Heart left ventricle (tissue), 16 donors: ENCODE results near the gene LRP1B. TPM values are rescaled to one million over a fixed set of nuclear protein-coding genes. Genes with fewer than 3 reads are reported as not detected.

Experiments
- ATAC-seq, 4 donors: fragments of 200-7000 bp; cut with Tn5 transposase; one replicate each; pipeline ENCODE4 v1.9.1; 2020 to 2022; ENCODE audit warnings: moderate library complexity in 4 of 4, mild to moderate bottlenecking in 3 of 4, moderate number of reproducible peaks in 1 of 4
- DNase-seq, 5 donors: peaks; one replicate each; pipeline ENCODE4 v3.0.0-alpha.2; 2020
- H3K27ac ChIP-seq, 12 donors: fragments of 200-600 bp; sonication (generic) in 4 of 12; one replicate each; pipeline versions ENCODE4 v1.5.0 to v1.8.0; 2016 to 2022; ENCODE audit warnings: mild to moderate bottlenecking in 2 of 12
- H3K27me3 ChIP-seq, 9 donors: fragments of 200-600 bp; sonication (generic) in 2 of 9; one replicate each; pipeline versions ENCODE4 v1.5.1 to v1.8.0; 2016 to 2022; ENCODE audit warnings: mild to moderate bottlenecking in 3 of 9
- H3K36me3 ChIP-seq, 9 donors: fragments of 200-600 bp; sonication (generic) in 2 of 9; one replicate each; pipeline versions ENCODE4 v1.5.0 to v1.8.0; 2018 to 2022; ENCODE audit warnings: mild to moderate bottlenecking in 2 of 9
- H3K4me1 ChIP-seq, 12 donors: fragments of 200-600 bp; sonication (generic) in 4 of 12; one replicate each; pipeline versions ENCODE4 v1.5.0 to v1.8.0; 2016 to 2022; ENCODE audit warnings: mild to moderate bottlenecking in 3 of 12
- H3K4me3 ChIP-seq, 12 donors: fragments of 200-600 bp; sonication (generic) in 4 of 12; one replicate each; pipeline versions ENCODE4 v1.5.0 to v1.8.0; 2017 to 2022; ENCODE audit warnings: mild to moderate bottlenecking in 9 of 12, moderate library complexity in 4 of 12
- H3K9me3 ChIP-seq, 12 donors: fragments of 200-600 bp; sonication (generic) in 4 of 12; one replicate each; pipeline versions ENCODE4 v1.5.0 to v1.8.0; 2016 to 2022; ENCODE audit warnings: mild to moderate bottlenecking in 1 of 12
- POLR2A ChIP-seq, 2 donors: fragments of 450-650 bp; IDR thresholded peaks; one replicate each; pipeline ENCODE4 v1.6.1; 2017; ENCODE audit warnings: antibody characterized with exemption in 2 of 2, mild to moderate bottlenecking in 2 of 2, moderate library complexity in 2 of 2
- WGBS, 4 donors: extraction: QIAGEN DNeasy Blood & Tissue Kit in 2 of 4; methylation state at CpG; one replicate each; pipeline versions ENCODE4 v1.1.5 to v1.1.7; 2013 to 2018; 5-methylcytosine and 5-hydroxymethylcytosine counted together
- intact Hi-C, 10 donors: fragments of 100-400 bp; cut with DNase I; formaldehyde crosslinking; loops; one replicate each; pipeline versions ENCODE4 v1.11.1 to v1.14.2; 2022
- polyA plus RNA-seq, 2 donors: library from polyadenylated mRNA; stranded (reverse); fragments of 200-250 nt; gene quantifications; one replicate each; pipeline ENCODE4 v1.2.3, GENCODE V29; 2013
- total RNA-seq, 9 donors: library from RNA; depleted of rRNA in 2 of 9; stranded (reverse); fragments of >200 nt in 2 of 9; fragmentation: NEBNext Ultra II Directional in 3 of 9; extraction: Animal tissue kit (Norgen Biotek cat#: 25700) in 3 of 9; gene quantifications; one replicate each; pipeline versions ENCODE4 v1.1.0 to v1.2.4, GENCODE V29; 2016 to 2023
- TF ChIP-seq, protein P1 (sequence below), 12 donors: fragments of 200-600 bp; sonication (generic) in 4 of 12; IDR thresholded peaks; one replicate each; pipeline versions ENCODE4 v1.5.0 to v1.8.0; 2018 to 2022; ENCODE audit warnings: antibody characterized with exemption in 12 of 12, mild to moderate bottlenecking in 5 of 12
- donor health status: ischemic (EF 13 %, LVEDD 7.1; RV severe dilation, severe dysfunction).
- donor health status: healthy with polysubstance abuse.
- donor health status: DM: no; HTN: yes; CAD: no.
- donor health status: DM: no; HTN: no; CAD: no.
- donor health status: ischemic (EF 25% LVEDD 6.9; RV normal size, moderate dysfunction).
- donor health status: ischemic (EF 25% LVEDD 5.7; RV mildly dilated, moderate dysfunction).
- donor health status: healthy.
- donor health status: DM: yes; HTN: yes; CAD: no.
- donor health status: ischemic (EF 35%, LVEDD 5.7; RV mildly dilated, moderate dysfunction).
- donor health status: nonischemic (EF 11% LVEDD 7.7; RV severe dilation, severe dysfunction).
- donor health status: DM: yes; HTN: yes; CAD: no.
- donor health status: PGD.
- donor health status: ischemic (EF 29% LVEDD 5.4; RV normal size, mild dysfunction).
- donor health status: nonischemic (EF 23%, LVEDD 6.1; RV moderate dilation, normal function).

LRP1B gene
- total and polyA plus RNA-seq, 11 donors: 0.01 to 0.19 (median 0.11) TPM; not detected in 2

DNA sequence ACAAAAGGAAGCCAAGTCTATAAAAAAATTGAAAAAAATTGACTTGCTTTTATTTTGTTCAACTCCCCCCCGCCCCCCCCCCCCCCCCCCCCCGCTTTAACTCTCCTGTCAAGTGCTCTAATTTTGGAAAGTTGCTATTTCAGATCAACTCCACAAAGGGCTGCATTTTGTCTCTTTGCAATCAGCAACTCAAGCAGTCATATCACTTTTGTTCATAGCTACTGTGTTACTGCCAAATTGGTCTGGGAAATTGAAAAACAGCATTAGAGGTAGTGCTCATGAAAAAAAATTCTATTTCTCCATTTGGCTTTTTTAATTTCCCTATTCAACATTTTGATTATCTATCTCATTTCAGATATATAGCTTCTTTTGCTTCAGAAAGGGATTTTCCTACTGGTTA, 531.8 kb downstream of the LRP1B start:
- H3K36me3 ChIP-seq: no peaks in the 10 kb centered on the region
- H3K27me3 ChIP-seq: no peaks in the 10 kb centered on the region
- H3K4me3 ChIP-seq: no peak overlapping the region
- no peak overlapping the region for H3K27ac ChIP-seq
- intact Hi-C loops: no loop called here
- peaks cover 0 to 9% (median 3%) of the 10 kb centered on the region in 12 donors for H3K9me3 ChIP-seq
- peak in 1 of 4 donors; percentile 58 for ATAC-seq
- peaks cover 0 to 7% (median 0%) of the 10 kb centered on the region in 12 donors for H3K4me1 ChIP-seq
- DNase-seq: no peak
- TF ChIP-seq POLR2A (IDR thresholded peaks at IDR 0.05): no peak
- TF ChIP-seq, protein P1, sequence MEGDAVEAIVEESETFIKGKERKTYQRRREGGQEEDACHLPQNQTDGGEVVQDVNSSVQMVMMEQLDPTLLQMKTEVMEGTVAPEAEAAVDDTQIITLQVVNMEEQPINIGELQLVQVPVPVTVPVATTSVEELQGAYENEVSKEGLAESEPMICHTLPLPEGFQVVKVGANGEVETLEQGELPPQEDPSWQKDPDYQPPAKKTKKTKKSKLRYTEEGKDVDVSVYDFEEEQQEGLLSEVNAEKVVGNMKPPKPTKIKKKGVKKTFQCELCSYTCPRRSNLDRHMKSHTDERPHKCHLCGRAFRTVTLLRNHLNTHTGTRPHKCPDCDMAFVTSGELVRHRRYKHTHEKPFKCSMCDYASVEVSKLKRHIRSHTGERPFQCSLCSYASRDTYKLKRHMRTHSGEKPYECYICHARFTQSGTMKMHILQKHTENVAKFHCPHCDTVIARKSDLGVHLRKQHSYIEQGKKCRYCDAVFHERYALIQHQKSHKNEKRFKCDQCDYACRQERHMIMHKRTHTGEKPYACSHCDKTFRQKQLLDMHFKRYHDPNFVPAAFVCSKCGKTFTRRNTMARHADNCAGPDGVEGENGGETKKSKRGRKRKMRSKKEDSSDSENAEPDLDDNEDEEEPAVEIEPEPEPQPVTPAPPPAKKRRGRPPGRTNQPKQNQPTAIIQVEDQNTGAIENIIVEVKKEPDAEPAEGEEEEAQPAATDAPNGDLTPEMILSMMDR (IDR thresholded peaks at IDR 0.05): no peak
- WGBS, 4 donors: 13 to 23% (median 14%) methylated on average over 2 of the region's 2 CpGs

- H3K36me3 ChIP-seq: no peaks in the 10 kb centered on the region
- H3K27me3 ChIP-seq: no peaks in the 10 kb centered on the region
- peaks cover 0 to 7% (median 0%) of the 10 kb centered on the region in 12 donors for H3K4me1 ChIP-seq
- intact Hi-C loops: no loop called here
- no peak for TF ChIP-seq POLR2A (IDR thresholded peaks at IDR 0.05)
- TF ChIP-seq, protein P1 (IDR thresholded peaks at IDR 0.05): no peak
- ATAC-seq (no peak), DNase-seq (no peak)
- H3K27ac ChIP-seq: no peak overlapping the region
- H3K4me3 ChIP-seq: no peak overlapping the region
- H3K9me3 ChIP-seq: peaks cover 0 to 18% (median 4%) of the 10 kb centered on the region in 12 donors
- 73 to 77% (median 74%) methylated on average over 3 of the region's 3 CpGs for WGBS, 4 donors
These were observed 535.4 kb downstream of the LRP1B start for GRCh38 chr2:141595316-141595920.

DNA sequence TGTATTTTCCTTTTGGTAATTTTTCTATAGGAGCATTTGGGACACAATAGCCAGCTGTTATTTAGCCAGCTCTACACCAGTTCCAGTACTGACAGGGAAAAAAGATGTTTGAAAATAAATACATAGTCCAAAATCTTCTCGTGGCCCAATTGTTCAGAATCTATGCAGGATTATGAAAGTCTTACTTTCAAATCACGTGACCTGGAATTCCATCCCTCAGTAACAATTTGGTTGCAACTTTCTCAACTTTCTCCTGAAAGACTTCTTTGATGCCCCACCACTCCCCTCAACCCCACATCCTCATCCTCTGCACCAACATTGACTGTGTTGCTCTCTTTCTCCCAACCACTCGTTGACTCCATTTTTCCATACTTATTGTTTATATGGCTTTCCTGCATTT, 539.0 kb downstream of the LRP1B start:
- no peak for TF ChIP-seq POLR2A (IDR thresholded peaks at IDR 0.05)
- TF ChIP-seq, protein P1 (IDR thresholded peaks at IDR 0.05): no peak
- no peak overlapping the region for H3K4me3 ChIP-seq
- DNase-seq (no peak), ATAC-seq (no peak)
- no peaks in the 10 kb centered on the region for H3K27me3 ChIP-seq
- no peaks in the 10 kb centered on the region for H3K4me1 ChIP-seq
- H3K27ac ChIP-seq: no peak overlapping the region
- no peaks in the 10 kb centered on the region for H3K36me3 ChIP-seq
- 53 to 76% (median 55%) methylated on average over 3 of the region's 3 CpGs for WGBS, 4 donors
- intact Hi-C loops: no loop called here
- H3K9me3 ChIP-seq: peaks cover 0 to 18% (median 4%) of the 10 kb centered on the region in 12 donors

DNA sequence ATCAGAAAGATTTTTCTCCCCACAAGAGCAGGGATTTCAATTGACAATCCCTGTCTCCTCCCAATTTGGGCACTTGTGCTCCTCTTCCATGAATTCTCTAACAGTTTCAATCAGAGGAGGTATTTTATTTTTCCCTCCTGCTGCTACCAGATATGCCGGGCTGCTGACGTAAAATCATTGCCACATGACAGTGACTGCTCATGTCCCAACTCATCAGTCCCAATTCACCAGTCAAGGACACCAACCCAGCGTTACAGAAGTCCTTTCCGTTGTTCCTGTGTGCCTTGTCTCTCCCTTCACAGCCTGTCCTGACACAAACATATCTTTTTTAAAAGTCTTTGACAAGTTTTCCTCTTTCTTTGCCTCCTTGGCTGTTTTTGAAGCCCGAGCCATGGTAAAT, 540.2 kb downstream of the LRP1B start:
- TF ChIP-seq, protein P1 (IDR thresholded peaks at IDR 0.05): no peak
- no peak for TF ChIP-seq POLR2A (IDR thresholded peaks at IDR 0.05)
- H3K27ac ChIP-seq: no peak overlapping the region
- no peak for DNase-seq
- intact Hi-C loops: no loop called here
- H3K27me3 ChIP-seq: no peaks in the 10 kb centered on the region
- no peak for ATAC-seq
- WGBS, 4 donors: 79 to 85% (median 81%) methylated on average over 5 of the region's 5 CpGs
- H3K36me3 ChIP-seq: no peaks in the 10 kb centered on the region
- H3K4me3 ChIP-seq: no peak overlapping the region
- no peaks in the 10 kb centered on the region for H3K4me1 ChIP-seq
- H3K9me3 ChIP-seq: peaks cover 0 to 18% (median 4%) of the 10 kb centered on the region in 12 donors
